SK-N-MC (cell line): ENCODE data around the gene PRM2.

ENCODE experiments used
- DNase-seq: peaks from one replicate; pipeline ENCODE4 v3.0.0-alpha.2; 2011; ENCODE audit warnings: low read depth, low spot score
- H3K27ac ChIP-seq: fragments of 200-600 bp; sonication (generic); 2 replicates; pipeline ENCODE4 v1.5.1; 2016; ENCODE audit warnings: mixed run types
- H3K36me3 ChIP-seq: fragments of 200-600 bp; sonication (generic); 2 replicates; pipeline ENCODE4 v1.6.1; 2017; ENCODE audit warnings: antibody characterized with exemption, low read length, mixed read lengths; ENCODE audit not compliant: insufficient read depth
- H3K4me3 ChIP-seq: fragments of 200-600 bp; sonication (generic); 2 replicates; pipeline ENCODE4 v1.5.1; 2016
- H3K9ac ChIP-seq: fragments of 200-600 bp; sonication (generic); 2 replicates; pipeline ENCODE4 v1.8.0; 2017; ENCODE audit warnings: mixed run types, mixed read lengths; ENCODE audit not compliant: insufficient read length
- H3K9me3 ChIP-seq: fragments of 200-600 bp; sonication (generic); 2 replicates; pipeline ENCODE4 v1.6.1; 2017; ENCODE audit warnings: low read depth, mild to moderate bottlenecking, antibody characterized with exemption, low read length, moderate library complexity, mixed read lengths
- EZH2 ChIP-seq: fragments of 200-600 bp; sonication (generic); IDR thresholded peaks from one replicate; pipeline ENCODE4 v1.6.1; 2017; ENCODE audit warnings: antibody characterized with exemption
- FOXP2 ChIP-seq: optimal IDR thresholded peaks from 2 replicates; pipeline ENCODE3; 2011; ENCODE audit warnings: mild to moderate bottlenecking, moderate library complexity; ENCODE audit not compliant: insufficient read depth; ENCODE audit errors: extremely low read length, control extremely low read depth
- POLR2AphosphoS5 ChIP-seq: IDR thresholded peaks from 2 replicates; pipeline ENCODE4 v1.6.1; 2012; ENCODE audit warnings: mild to moderate bottlenecking, low read depth, low read length, borderline replicate concordance

PRM2 gene

DNA sequence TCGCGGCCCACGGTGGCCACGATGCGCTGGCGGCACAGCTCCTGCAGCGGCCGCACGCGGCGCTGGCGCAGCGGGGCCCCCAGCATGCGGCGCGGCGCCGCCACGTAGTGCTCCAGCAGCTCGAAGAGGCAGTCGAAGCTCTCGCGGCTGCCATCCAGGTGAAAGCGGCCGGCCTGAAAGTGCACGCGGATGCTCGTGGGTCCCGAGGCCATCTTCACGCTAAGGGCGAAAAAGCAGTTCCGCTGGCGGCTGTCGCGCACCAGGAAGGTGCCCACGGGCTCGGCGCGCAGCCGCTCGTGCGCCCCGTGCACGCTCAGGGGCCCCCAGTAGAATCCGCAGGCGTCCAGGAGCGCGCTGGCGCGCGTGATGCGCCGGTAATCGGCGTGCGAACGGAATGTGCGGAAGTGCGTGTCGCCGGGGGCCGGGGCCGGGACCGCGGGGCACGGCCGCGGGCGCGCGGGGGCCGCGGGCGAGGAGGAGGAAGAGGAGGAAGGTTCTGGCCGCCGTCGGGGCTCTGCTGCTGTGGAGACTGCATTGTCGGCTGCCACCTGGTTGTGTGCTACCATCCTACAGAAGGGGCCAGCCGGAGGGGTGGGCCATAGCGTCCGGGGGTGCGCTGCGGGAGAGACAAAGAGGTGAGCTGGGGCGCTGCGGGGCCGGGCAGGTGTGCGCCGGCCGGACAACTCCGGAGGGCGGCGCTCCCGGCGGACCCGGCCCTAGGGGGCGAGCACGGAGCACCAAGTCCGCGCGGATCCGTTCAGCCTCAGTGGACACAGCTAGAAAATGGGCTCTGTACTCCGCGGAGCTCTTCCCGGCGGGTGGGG lies 21.2 kb downstream of the PRM2 start:
- Histone ChIP-seq H3K36me3 (no peaks in the 10 kb centered on the region), H3K4me3 (peak overlapping the region; percentile 80), H3K9ac (no peak overlapping the region), H3K27ac (no peak overlapping the region), H3K9me3 (no peaks in the 10 kb centered on the region)
- no peak for DNase-seq
- TF ChIP-seq FOXP2 (no peak), POLR2AphosphoS5 (no peak), EZH2 (peak; percentile 39)

DNA sequence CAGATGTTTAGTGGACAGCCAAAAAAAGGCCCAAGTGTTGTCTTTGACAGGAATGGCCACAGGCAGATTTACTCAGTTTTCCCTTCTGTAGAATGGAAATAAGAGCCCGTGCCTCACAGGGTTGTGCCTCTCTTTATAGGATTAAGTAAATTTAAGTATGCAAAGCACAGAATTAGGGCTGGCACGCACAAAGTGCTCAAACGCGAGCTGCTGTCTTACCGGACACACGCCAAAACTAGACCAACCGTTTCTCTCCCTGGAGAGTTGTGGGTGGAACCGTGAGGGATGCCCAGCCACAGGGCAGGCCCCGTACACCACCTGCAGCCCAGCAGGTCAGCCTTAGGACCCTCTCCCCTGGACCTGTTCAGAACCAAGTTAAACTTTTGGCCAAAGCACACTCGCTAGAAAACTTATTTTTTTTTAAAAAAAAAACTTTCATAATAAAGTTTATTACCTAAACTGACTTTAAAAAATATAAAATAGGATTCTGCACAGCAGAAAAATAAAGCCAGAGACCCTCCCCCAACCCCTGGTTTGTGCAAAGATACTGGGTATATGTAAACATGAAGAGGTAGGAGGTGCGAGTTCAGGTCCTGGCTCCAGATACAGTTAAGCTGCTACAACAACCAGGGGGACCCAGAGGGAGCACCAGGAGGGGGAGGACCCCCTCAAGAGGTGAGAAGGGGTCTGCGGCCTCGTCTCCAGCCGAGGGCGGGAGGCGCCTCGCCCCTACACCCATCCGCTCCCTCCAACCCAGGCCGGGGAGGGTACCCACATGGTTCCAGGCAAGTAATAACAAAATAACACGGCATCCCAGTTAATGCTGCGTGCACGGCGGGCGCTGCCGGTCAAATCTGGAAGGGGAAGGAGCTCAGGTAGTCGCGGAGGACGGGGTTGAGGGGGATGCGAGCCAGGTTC lies 22.0 kb downstream of the PRM2 start:
- Histone ChIP-seq H3K9ac (no peak overlapping the region), H3K36me3 (no peaks in the 10 kb centered on the region), H3K9me3 (no peaks in the 10 kb centered on the region), H3K4me3 (peak overlapping the region; percentile 80), H3K27ac (no peak overlapping the region)
- no peak for DNase-seq
- TF ChIP-seq FOXP2 = no peak
- no peak for TF ChIP-seq EZH2
- no peak for TF ChIP-seq POLR2AphosphoS5

DNA sequence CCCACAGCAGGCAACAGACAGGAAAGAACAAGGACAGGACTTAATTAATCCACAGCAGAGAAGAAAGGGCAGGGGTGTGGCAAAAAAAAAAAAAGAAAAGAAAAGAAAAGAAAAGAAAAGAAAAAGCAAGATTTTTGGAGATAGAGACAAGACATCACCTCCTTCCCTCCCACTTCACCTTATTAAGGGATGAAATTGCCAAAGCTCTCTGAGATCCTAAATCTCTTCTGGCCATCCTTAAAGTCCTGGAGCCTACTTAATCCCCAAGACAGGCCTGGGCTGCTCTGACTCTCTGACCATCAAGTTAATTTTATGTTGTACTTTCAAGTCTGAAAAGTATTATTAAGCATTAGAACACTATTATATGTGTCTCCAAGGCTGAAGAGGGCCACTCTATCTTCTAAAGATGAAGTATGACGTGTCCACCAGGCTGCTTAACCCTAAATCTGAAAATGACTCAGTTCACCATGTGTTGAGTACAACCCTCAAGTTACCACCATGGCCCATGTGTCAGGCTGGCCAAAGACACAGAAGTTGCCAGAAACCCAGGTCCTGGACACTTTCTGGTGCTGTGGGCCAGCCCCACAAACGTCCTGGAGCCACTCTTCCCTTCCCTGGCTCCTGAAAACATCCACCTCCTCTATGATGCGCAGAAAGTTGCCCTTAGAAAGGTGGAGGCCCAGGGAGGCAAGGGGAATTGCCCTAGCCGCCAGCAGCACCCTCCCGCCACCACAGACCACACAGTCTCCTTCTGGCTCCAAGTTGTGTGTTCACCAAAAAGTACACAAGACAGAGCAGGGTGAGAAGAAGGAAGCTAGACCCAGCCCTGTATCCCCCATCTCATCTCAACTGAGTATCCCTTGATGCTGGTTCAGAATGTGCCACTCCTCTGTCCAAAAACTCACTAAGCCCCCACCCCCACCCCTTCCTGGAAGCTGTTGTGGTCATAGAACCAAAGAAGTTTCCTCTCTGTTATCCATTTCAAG lies 23.0 kb downstream of the PRM2 start:
- no peak overlapping the region for H3K4me3 ChIP-seq

DNA sequence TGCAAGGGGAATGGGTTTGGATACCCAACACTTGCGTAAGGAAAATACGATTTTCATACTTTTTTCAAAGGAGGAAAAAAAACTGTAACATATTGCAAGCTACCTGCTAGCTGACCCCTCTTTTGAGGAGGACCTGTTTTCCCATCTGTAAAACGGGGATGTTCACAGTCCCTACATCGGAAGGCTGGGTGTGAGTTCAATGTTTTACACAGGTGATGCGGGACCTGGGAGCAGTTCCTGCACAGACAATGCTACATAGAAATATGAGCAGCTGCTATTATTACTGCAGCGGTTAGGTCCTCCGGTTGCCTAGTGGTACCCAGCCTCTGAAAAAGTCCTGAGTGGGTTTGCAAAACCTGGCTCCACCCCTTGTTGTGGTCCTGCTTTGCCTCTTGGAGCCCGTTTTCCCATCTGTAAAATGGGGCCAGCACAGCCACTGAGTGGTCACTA lies 23.8 kb downstream of the PRM2 start:
- TF ChIP-seq EZH2 = no peak
- no peak for TF ChIP-seq FOXP2
- TF ChIP-seq POLR2AphosphoS5 = no peak

More for the DNA sequence above, 23.0 kb downstream of the PRM2 start:
- no peak overlapping the region for H3K9ac ChIP-seq
- no peaks in the 10 kb centered on the region for H3K9me3 ChIP-seq
- TF ChIP-seq EZH2 = no peak
- TF ChIP-seq POLR2AphosphoS5 = no peak
- no peak for TF ChIP-seq FOXP2
- H3K27ac ChIP-seq = no peak overlapping the region
- no peaks in the 10 kb centered on the region for H3K36me3 ChIP-seq
- DNase-seq = no peak

DNA sequence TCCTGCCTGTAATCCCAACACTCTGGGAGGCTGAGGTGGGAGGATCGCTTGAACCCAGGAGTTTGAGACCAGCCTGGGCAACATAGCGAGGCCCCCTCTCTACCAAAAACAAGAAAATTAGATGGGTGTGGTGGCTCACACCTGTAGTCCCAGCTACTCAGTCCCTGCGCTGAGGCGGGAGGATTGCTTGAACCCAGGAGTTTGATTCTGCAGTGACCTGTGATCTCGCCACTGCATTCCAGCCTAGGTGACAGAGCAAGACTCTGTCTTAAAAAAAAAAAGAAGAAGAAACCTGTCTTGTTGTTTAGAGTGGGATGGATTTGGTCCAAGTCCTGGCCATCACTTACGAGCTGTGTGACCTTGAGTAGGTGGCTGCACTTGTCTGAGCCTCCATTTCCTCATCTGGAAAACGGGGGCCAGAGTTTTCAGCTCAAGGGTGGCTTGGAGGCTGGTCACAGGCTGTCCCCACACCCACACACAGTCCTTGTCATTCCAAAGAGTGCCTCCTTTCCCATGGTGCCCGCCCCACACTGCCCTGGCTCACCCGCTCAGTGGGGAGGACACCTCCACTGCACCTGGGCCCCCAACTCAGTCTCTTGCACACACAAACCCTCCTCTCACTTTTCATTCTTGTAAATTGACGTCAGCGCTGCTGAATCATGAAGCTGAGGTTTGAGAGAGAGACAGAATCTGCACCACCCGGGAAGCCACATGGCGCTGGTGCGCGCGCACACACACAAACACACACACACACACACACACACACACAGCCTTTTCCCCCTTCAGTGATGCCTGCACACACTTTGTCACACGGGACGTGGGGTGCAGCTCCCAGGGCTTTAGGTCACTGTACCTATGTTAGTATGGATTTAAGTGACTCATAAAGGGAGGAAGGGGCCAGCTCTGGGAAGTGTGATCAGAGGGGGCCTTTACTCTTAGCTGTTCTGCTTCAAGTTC lies 24.5 kb downstream of the PRM2 start:
- TF ChIP-seq EZH2 (no peak), FOXP2 (no peak), POLR2AphosphoS5 (no peak)
- no peak for DNase-seq
- no peak overlapping the region for H3K9ac ChIP-seq
- no peak overlapping the region for H3K27ac ChIP-seq
- H3K4me3 ChIP-seq = no peak overlapping the region
- no peaks in the 10 kb centered on the region for H3K9me3 ChIP-seq
- H3K36me3 ChIP-seq = no peaks in the 10 kb centered on the region

More for the DNA sequence above, 23.8 kb downstream of the PRM2 start:
- H3K9me3 ChIP-seq = no peaks in the 10 kb centered on the region
- no peak overlapping the region for H3K27ac ChIP-seq
- no peaks in the 10 kb centered on the region for H3K36me3 ChIP-seq
- H3K4me3 ChIP-seq = no peak overlapping the region
- DNase-seq = no peak
- H3K9ac ChIP-seq = no peak overlapping the region

DNA sequence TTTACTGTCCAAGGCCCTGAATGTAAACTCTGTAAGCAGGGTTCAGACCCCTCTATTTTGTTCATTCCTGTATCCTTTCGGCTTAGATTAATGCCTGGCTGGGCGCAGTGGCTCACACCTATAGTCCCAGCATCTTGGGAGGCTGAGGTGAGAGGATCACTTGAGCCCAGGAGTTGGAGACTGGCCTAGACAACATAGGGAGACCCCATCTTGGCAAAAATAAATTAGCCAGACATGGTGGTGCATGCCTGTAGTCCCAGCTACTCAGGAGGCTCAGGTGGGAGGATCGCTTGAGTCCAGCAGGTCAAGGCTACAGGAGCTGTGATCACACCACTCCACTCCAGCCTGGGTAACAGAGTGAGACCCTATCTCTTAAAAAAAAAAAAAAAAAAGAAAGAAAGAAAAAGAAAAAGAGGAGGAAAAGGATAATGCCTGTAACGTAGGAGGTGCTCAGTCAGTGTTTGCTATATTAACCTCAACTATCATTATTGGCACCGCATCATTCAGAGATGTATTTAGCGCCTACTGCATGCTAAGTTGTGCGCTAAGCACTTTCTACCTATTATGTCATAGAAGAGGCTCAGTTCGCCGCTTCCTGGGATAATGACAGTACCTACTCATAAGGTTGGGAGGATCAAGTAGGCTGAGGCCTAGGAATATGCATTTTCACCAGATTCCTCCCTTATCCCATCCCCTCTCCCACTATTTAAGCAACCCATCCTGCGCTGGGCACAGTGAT lies 25.3 kb downstream of the PRM2 start:
- no peaks in the 10 kb centered on the region for H3K36me3 ChIP-seq
- no peak overlapping the region for H3K27ac ChIP-seq
- no peak overlapping the region for H3K4me3 ChIP-seq
- DNase-seq = no peak
- no peaks in the 10 kb centered on the region for H3K9me3 ChIP-seq
- no peak overlapping the region for H3K9ac ChIP-seq
- TF ChIP-seq EZH2 (no peak), FOXP2 (no peak), POLR2AphosphoS5 (no peak)
